Ascending aorta (tissue), 2 donors: ENCODE results near the gene CALN1. TPM values are rescaled to one million over a fixed set of nuclear protein-coding genes. Genes with fewer than 3 reads are reported as not detected.

Source experiments
- DNase-seq, 2 donors: peaks; one replicate each; pipeline ENCODE4 v3.0.0-alpha.2; 2019; ENCODE audit warnings: low spot score in 2 of 2
- H3K27ac ChIP-seq, 2 donors: fragments of 200-600 bp; sonication (generic); one replicate each; pipeline ENCODE4 v1.5.1; 2016 to 2017; ENCODE audit warnings: mild to moderate bottlenecking in 1 of 2
- H3K27me3 ChIP-seq: fragments of 200-600 bp; sonication (generic); one replicate; pipeline ENCODE4 v1.5.1; 2017
- H3K36me3 ChIP-seq, 2 donors: fragments of 200-600 bp; sonication (generic); one replicate each; pipeline ENCODE4 v1.5.1; 2016
- H3K4me1 ChIP-seq, 2 donors: fragments of 200-600 bp; sonication (generic); one replicate each; pipeline ENCODE4 v1.5.1; 2016 to 2017; ENCODE audit warnings: mild to moderate bottlenecking in 1 of 2
- H3K4me3 ChIP-seq, 2 donors: fragments of 200-600 bp; sonication (generic); one replicate each; pipeline ENCODE4 v1.5.1; 2016 to 2017; ENCODE audit warnings: mild to moderate bottlenecking in 1 of 2
- H3K9me3 ChIP-seq, 2 donors: fragments of 200-600 bp; sonication (generic); one replicate each; pipeline ENCODE4 v1.5.1; 2016
- CTCF ChIP-seq, 3 experiments: fragments of 200-600 bp in 2 of 3; fragments of 450-650 bp in 1 of 3; sonication (generic) in 2 of 3; IDR thresholded peaks; one replicate each; pipeline ENCODE4 v1.5.1; 2016 to 2019; ENCODE audit warnings: antibody characterized with exemption in 3 of 3, mild to moderate bottlenecking in 1 of 3, moderate library complexity in 1 of 3
- intact Hi-C: fragments of 100-400 bp; cut with DNase I; formaldehyde crosslinking; loops from one replicate; pipeline ENCODE4 v1.15.1; 2023
- total RNA-seq: library from RNA; depleted of rRNA; stranded (reverse); fragments of >200 nt; gene quantifications from one replicate; pipeline ENCODE4 v1.1.0, GENCODE V29; 2016

Gene CALN1
- total RNA-seq, 1 donor from 2014 or later = 1.2 TPM

- H3K9me3 ChIP-seq = no peaks in the 10 kb centered on the region
- H3K4me1 ChIP-seq = no peaks in the 10 kb centered on the region
- no peaks in the 10 kb centered on the region for H3K36me3 ChIP-seq
- no peak overlapping the region for H3K27ac ChIP-seq
- intact Hi-C loops = no loop called here
- no peak overlapping the region for H3K4me3 ChIP-seq
- no peak for DNase-seq
- no peaks in the 10 kb centered on the region for H3K27me3 ChIP-seq
- TF ChIP-seq CTCF (IDR thresholded peaks at IDR 0.05) = no peak
Observed at GRCh38 chr7:72244826-72245398, 167.2 kb downstream of the CALN1 start.

- DNase-seq = no peak
- no peaks in the 10 kb centered on the region for H3K36me3 ChIP-seq
- H3K4me3 ChIP-seq = no peak overlapping the region
- no peaks in the 10 kb centered on the region for H3K9me3 ChIP-seq
- TF ChIP-seq CTCF (IDR thresholded peaks at IDR 0.05) = no peak
- no peak overlapping the region for H3K27ac ChIP-seq
- intact Hi-C loops = no loop called here
- H3K4me1 ChIP-seq = no peaks in the 10 kb centered on the region
- no peaks in the 10 kb centered on the region for H3K27me3 ChIP-seq
Observed at GRCh38 chr7:72243329-72243728, 168.8 kb downstream of the CALN1 start.

GRCh38 chr7:72235351-72235750 is 176.8 kb downstream of the CALN1 start:
- no peak overlapping the region for H3K27ac ChIP-seq
- no peak overlapping the region for H3K4me3 ChIP-seq
- H3K27me3 ChIP-seq = no peaks in the 10 kb centered on the region
- intact Hi-C loops = no loop called here
- no peak for DNase-seq
- no peaks in the 10 kb centered on the region for H3K4me1 ChIP-seq
- no peaks in the 10 kb centered on the region for H3K36me3 ChIP-seq
- TF ChIP-seq CTCF (IDR thresholded peaks at IDR 0.05) = no peak
- H3K9me3 ChIP-seq = no peaks in the 10 kb centered on the region

- Histone ChIP-seq H3K27ac (no peak overlapping the region), H3K4me3 (no peak overlapping the region), H3K36me3 (no peaks in the 10 kb centered on the region), H3K4me1 (no peaks in the 10 kb centered on the region), H3K27me3 (no peaks in the 10 kb centered on the region), H3K9me3 (no peaks in the 10 kb centered on the region)
- intact Hi-C loops = no loop called here
- no peak for TF ChIP-seq CTCF (IDR thresholded peaks at IDR 0.05)
- DNase-seq = no peak
Observed at GRCh38 chr7:72234086-72234485, 178.1 kb downstream of the CALN1 start.

GRCh38 chr7:72230281-72230680 is 181.9 kb downstream of the CALN1 start:
- Histone ChIP-seq H3K36me3 (no peaks in the 10 kb centered on the region), H3K4me1 (no peaks in the 10 kb centered on the region), H3K9me3 (no peaks in the 10 kb centered on the region), H3K4me3 (no peak overlapping the region), H3K27me3 (no peaks in the 10 kb centered on the region), H3K27ac (no peak overlapping the region)
- intact Hi-C loops = no loop called here
- no peak for DNase-seq
- no peak for TF ChIP-seq CTCF (IDR thresholded peaks at IDR 0.05)

- Histone ChIP-seq H3K4me1 (no peaks in the 10 kb centered on the region), H3K27me3 (no peaks in the 10 kb centered on the region), H3K27ac (no peak overlapping the region), H3K9me3 (no peaks in the 10 kb centered on the region), H3K4me3 (no peak overlapping the region), H3K36me3 (no peaks in the 10 kb centered on the region)
- no peak for DNase-seq
- TF ChIP-seq CTCF (IDR thresholded peaks at IDR 0.05) = no peak
- intact Hi-C loops = no loop called here
Observed at GRCh38 chr7:72223351-72223750, 188.8 kb downstream of the CALN1 start.
